Stomach (tissue), 9 donors: ENCODE measurements around the gene SYNPO. TPM values are rescaled to one million over a fixed set of nuclear protein-coding genes. Genes with fewer than 3 reads are reported as not detected.
A peak's percentile ranks its signal among the peaks of the same experiment; 100 is the strongest.

ENCODE experiments used
- DNase-seq, 2 donors: peaks; one replicate each; pipeline versions ENCODE4 v3.0.0 to v3.0.0-alpha.2; 2013 to 2019
- H3K27ac ChIP-seq, 5 donors: fragments of 200-600 bp in 4 of 5; sonication (generic) in 4 of 5; one replicate each; pipeline ENCODE4 v1.5.1; 2013 to 2019; ENCODE audit warnings: mild to moderate bottlenecking in 1 of 5, moderate library complexity in 1 of 5
- H3K27me3 ChIP-seq, 3 donors: fragments of 200-600 bp; sonication (generic); one replicate each; pipeline ENCODE4 v1.5.1; 2017 to 2019; ENCODE audit warnings: mixed run types in 1 of 3
- H3K36me3 ChIP-seq, 4 donors: fragments of 200-600 bp; sonication (generic); 1 replicate in 3 of 4; 2 replicates in 1 of 4; pipeline ENCODE4 v1.5.1; 2016 to 2019
- H3K4me1 ChIP-seq, 4 donors: fragments of 200-600 bp; sonication (generic); one replicate each; pipeline ENCODE4 v1.5.1; 2016 to 2019
- H3K4me3 ChIP-seq, 4 donors: fragments of 200-600 bp; sonication (generic) in 3 of 4; one replicate each; pipeline ENCODE4 v1.5.1; 2016 to 2019; ENCODE audit warnings: mild to moderate bottlenecking in 1 of 4
- H3K9me3 ChIP-seq, 4 donors: fragments of 200-600 bp; sonication (generic); one replicate each; pipeline ENCODE4 v1.5.1; 2016 to 2019
- EP300 ChIP-seq: sonication (generic); formaldehyde crosslinking; IDR thresholded peaks from one replicate; pipeline ENCODE4 v1.6.1; 2017; ENCODE audit warnings: antibody characterized with exemption
- POLR2A ChIP-seq, 4 donors: fragments of 450-650 bp; IDR thresholded peaks; one replicate each; pipeline ENCODE4 v1.6.1; 2016; ENCODE audit warnings: antibody characterized with exemption in 4 of 4, control low read depth in 2 of 4, mild to moderate bottlenecking in 1 of 4, moderate library complexity in 1 of 4
- POLR2AphosphoS5 ChIP-seq, 3 donors: sonication (generic); formaldehyde crosslinking; IDR thresholded peaks; one replicate each; pipeline ENCODE4 v1.6.1; 2016; ENCODE audit warnings: antibody characterized with exemption in 3 of 3
- WGBS, 5 donors: extraction: QIAGEN DNeasy Blood & Tissue Kit in 3 of 5; methylation state at CpG; one replicate each; pipeline versions ENCODE4 v1.1.5 to v1.1.7; 2013 to 2018; 5-methylcytosine and 5-hydroxymethylcytosine counted together
- intact Hi-C: fragments of 100-400 bp; cut with DNase I; formaldehyde crosslinking; loops from one replicate; pipeline ENCODE4 v1.15.1; 2023; ENCODE audit warnings: low total_unique reads
- polyA plus RNA-seq, 3 donors: library from polyadenylated mRNA; stranded (reverse); fragments of 200-250 nt; gene quantifications; one replicate each; pipeline ENCODE4 v1.2.3, GENCODE V29; 2013
- total RNA-seq, 5 donors: library from RNA; depleted of rRNA; stranded (reverse); fragments of >200 nt; gene quantifications; one replicate each; pipeline versions ENCODE4 v1.1.0 to v1.2.3, GENCODE V29; 2014 to 2016
- TF ChIP-seq, protein P1 (sequence below), 7 experiments: fragments of 450-650 bp in 4 of 7; fragments of 200-600 bp in 3 of 7; sonication (generic) in 3 of 7; IDR thresholded peaks; one replicate each; pipeline ENCODE4 v1.5.1; 2016 to 2019; ENCODE audit warnings: antibody characterized with exemption in 7 of 7, control low read depth in 2 of 7, mild to moderate bottlenecking in 1 of 7
- donor health status: healthy with polysubstance abuse.
- donor health status: Bipolar disorder and iron deficiency.
- donor health status: healthy.

Gene SYNPO
- total and polyA plus RNA-seq, 8 donors: 3.7 to 52.7 (median 21.7) TPM

GRCh38 chr5:150653145-150653761 lies 12.8 kb downstream of the SYNPO start:
- intact Hi-C loops: loop anchor here (5.0 kb wide), 1 partner anchor 86 kb away; no protein-coding TSS in a partner anchor
- H3K9me3 ChIP-seq: no peaks in the 10 kb centered on the region
- H3K27me3 ChIP-seq: no peaks in the 10 kb centered on the region
- DNase-seq: peak in 1 of 2 donors; percentile 67
- H3K4me3 ChIP-seq: no peak overlapping the region
- peaks cover 10 to 55% (median 26%) of the 10 kb centered on the region in 4 donors for H3K4me1 ChIP-seq
- H3K36me3 ChIP-seq: peaks cover 21 to 30% (median 26%) of the 10 kb centered on the region in 4 donors
- H3K27ac ChIP-seq: peak overlapping the region in 2 of 5 donors; percentile 15 to 28
- 70 to 75% (median 72%) methylated on average over 5 of the region's 5 CpGs for WGBS, 5 donors
- TF ChIP-seq POLR2A (IDR thresholded peaks at IDR 0.05): no peak
- TF ChIP-seq, protein P1, sequence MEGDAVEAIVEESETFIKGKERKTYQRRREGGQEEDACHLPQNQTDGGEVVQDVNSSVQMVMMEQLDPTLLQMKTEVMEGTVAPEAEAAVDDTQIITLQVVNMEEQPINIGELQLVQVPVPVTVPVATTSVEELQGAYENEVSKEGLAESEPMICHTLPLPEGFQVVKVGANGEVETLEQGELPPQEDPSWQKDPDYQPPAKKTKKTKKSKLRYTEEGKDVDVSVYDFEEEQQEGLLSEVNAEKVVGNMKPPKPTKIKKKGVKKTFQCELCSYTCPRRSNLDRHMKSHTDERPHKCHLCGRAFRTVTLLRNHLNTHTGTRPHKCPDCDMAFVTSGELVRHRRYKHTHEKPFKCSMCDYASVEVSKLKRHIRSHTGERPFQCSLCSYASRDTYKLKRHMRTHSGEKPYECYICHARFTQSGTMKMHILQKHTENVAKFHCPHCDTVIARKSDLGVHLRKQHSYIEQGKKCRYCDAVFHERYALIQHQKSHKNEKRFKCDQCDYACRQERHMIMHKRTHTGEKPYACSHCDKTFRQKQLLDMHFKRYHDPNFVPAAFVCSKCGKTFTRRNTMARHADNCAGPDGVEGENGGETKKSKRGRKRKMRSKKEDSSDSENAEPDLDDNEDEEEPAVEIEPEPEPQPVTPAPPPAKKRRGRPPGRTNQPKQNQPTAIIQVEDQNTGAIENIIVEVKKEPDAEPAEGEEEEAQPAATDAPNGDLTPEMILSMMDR (IDR thresholded peaks at IDR 0.05): no peak
- TF ChIP-seq EP300: no peak
- TF ChIP-seq POLR2AphosphoS5 (IDR thresholded peaks at IDR 0.05): no peak

- Histone ChIP-seq H3K4me1 (peaks cover 10 to 50% (median 25%) of the 10 kb centered on the region in 4 donors), H3K4me3 (no peak overlapping the region), H3K27me3 (no peaks in the 10 kb centered on the region), H3K36me3 (peaks cover 14 to 23% (median 19%) of the 10 kb centered on the region in 4 donors), H3K27ac (peak overlapping the region in 2 of 5 donors; percentile 15 to 28), H3K9me3 (no peaks in the 10 kb centered on the region)
- intact Hi-C loops: loop anchor here (5.0 kb wide), 1 partner anchor 87 kb away; no protein-coding TSS in a partner anchor
- DNase-seq: peak in 1 of 2 donors; percentile 23
- WGBS, 5 donors: 57 to 75% (median 69%) methylated on average over 2 of the region's 2 CpGs
- TF ChIP-seq POLR2A (IDR thresholded peaks at IDR 0.05) (no peak), POLR2AphosphoS5 (IDR thresholded peaks at IDR 0.05) (no peak), EP300 (no peak)
- TF ChIP-seq, protein P1 (IDR thresholded peaks at IDR 0.05): no peak
These were observed 13.5 kb downstream of the SYNPO start for GRCh38 chr5:150653762-150654556.

DNA sequence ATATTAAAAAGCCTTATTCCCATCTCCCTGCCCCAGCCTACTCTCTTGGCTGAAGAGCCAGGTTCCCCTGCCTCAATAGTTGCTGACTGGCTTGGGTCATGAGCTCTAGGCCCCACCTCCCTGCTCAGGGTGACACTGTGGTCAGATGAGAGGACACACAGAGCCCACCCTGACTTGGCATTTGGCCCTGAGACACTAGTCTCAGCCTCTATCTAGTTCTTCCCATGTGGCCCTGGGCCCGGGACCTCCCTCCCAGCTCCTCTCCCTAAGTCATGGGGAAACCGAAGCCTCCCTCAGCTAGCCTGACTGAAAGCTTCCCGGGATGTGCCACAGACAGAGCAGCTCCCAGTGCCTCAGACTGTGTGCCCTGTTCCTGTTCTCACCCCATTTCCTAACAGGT lies 14.8 kb downstream of the SYNPO start:
- no peak for DNase-seq
- 89 to 95% (median 92%) methylated on average over 3 of the region's 3 CpGs for WGBS, 5 donors
- intact Hi-C loops: loop anchor here (5.0 kb wide), 1 partner anchor 98 kb away; no protein-coding TSS in a partner anchor
- Histone ChIP-seq H3K27ac (peak overlapping the region in 2 of 5 donors; percentile 60 to 81), H3K9me3 (no peaks in the 10 kb centered on the region), H3K27me3 (no peaks in the 10 kb centered on the region), H3K4me1 (peaks cover 10 to 52% (median 25%) of the 10 kb centered on the region in 4 donors), H3K4me3 (no peak overlapping the region), H3K36me3 (peaks cover 2 to 10% (median 7%) of the 10 kb centered on the region in 4 donors)
- TF ChIP-seq POLR2A (IDR thresholded peaks at IDR 0.05): no peak
- no peak for TF ChIP-seq EP300
- no peak for TF ChIP-seq POLR2AphosphoS5 (IDR thresholded peaks at IDR 0.05)
- TF ChIP-seq, protein P1 (IDR thresholded peaks at IDR 0.05): no peak
